HG03045 (cell line): ENCODE measurements around the gene CAMK1D.

ENCODE experiments used
- ATAC-seq: cut with Tn5 transposase; IDR thresholded peaks from one replicate; pipeline ENCODE4 v1.9.1; 2021; ENCODE audit warnings: mild to moderate bottlenecking, moderate library complexity; ENCODE audit not compliant: unreplicated experiment

Gene CAMK1D

GRCh38 chr10:12675186-12675585, 325.8 kb downstream of the CAMK1D start:
- no peak for ATAC-seq

- no peak for ATAC-seq
These were observed 330.3 kb downstream of the CAMK1D start for GRCh38 chr10:12679636-12680035.

- ATAC-seq = no peak
These were observed 331.9 kb downstream of the CAMK1D start for GRCh38 chr10:12681252-12681651.

- ATAC-seq = no peak
These were observed 335.4 kb downstream of the CAMK1D start for GRCh38 chr10:12684784-12685183.

GRCh38 chr10:12685261-12686058, 336.1 kb downstream of the CAMK1D start:
- ATAC-seq = no peak

- ATAC-seq = no peak
These were observed 338.6 kb downstream of the CAMK1D start for GRCh38 chr10:12687996-12688395.

- ATAC-seq = no peak
These were observed 340.5 kb downstream of the CAMK1D start for GRCh38 chr10:12689893-12690292.

- ATAC-seq = no peak
These were observed 341.3 kb downstream of the CAMK1D start for GRCh38 chr10:12690525-12691126.

- ATAC-seq = no peak
These were observed 342.2 kb downstream of the CAMK1D start for GRCh38 chr10:12691596-12691995.

- ATAC-seq = no peak
These were observed 348.4 kb downstream of the CAMK1D start for GRCh38 chr10:12697764-12698163.

- no peak for ATAC-seq
These were observed 349.9 kb downstream of the CAMK1D start for GRCh38 chr10:12699258-12699700.

GRCh38 chr10:12699781-12700556, 350.6 kb downstream of the CAMK1D start:
- no peak for ATAC-seq

GRCh38 chr10:12700557-12700874, 351.2 kb downstream of the CAMK1D start:
- ATAC-seq = no peak

GRCh38 chr10:12701696-12702095, 352.3 kb downstream of the CAMK1D start:
- no peak for ATAC-seq

GRCh38 chr10:12702215-12702770, 352.9 kb downstream of the CAMK1D start:
- ATAC-seq = no peak

GRCh38 chr10:12703126-12703525, 353.8 kb downstream of the CAMK1D start:
- ATAC-seq = no peak

- no peak for ATAC-seq
These were observed 354.5 kb downstream of the CAMK1D start for GRCh38 chr10:12703813-12704212.

- ATAC-seq = no peak
These were observed 355.1 kb downstream of the CAMK1D start for GRCh38 chr10:12704488-12704887.

GRCh38 chr10:12705943-12706342, 356.6 kb downstream of the CAMK1D start:
- no peak for ATAC-seq

- no peak for ATAC-seq
These were observed 358.3 kb downstream of the CAMK1D start for GRCh38 chr10:12707461-12708185.

GRCh38 chr10:12709000-12709401, 359.7 kb downstream of the CAMK1D start:
- ATAC-seq = no peak
